ENCODE measurements around the gene ATXN7L1. TPM values are rescaled to one million over a fixed set of nuclear protein-coding genes. Genes with fewer than 3 reads are reported as not detected.
A peak's percentile ranks its signal among the peaks of the same experiment; 100 is the strongest.

ATXN7L1 gene
- polyA plus RNA-seq, 3 donors, result 8.0 to 10.5 (median 9.9) TPM

DNA sequence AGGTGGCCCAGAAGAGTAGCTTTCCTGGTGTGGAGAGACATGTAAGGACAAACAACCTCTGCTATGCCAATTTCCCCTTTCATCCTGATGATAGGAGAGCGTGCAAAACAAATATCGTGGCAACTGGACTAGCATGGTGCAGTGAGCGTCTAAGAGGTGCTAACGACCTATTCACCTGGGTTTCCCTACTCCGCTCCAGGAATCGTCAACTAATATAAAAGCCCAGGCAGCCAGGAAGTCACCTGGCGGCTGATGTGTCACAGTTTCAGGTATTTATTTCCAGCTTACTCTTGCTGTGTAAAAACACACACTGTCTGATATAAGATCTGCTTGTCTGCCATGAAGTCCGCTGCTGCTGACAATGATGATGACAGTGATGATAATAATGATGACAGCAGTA, 238.6 kb downstream of the ATXN7L1 start:
- no peak for DNase-seq (ENCODE audit: low read depth in 3 of 3, low spot score in 2 of 3)

DNA sequence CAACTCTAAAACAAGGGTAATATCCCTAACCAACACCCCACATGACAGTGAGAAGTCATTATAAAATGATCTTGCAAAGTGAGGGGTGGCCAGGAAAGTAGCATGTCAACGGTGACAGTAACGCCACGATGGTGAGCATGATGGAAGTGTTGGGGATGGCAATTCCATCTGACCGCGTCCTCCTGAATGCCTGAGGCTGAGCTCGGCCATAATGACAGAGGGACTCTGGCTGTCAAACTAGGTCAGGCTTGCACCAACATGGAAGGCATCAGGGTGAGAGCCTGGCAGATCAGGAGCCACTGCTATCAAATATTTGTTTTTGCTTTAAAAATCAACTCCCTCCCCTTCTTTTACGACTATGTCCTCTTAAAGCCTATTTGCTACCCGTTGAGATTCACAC, 239.4 kb downstream of the ATXN7L1 start:
- no peak for DNase-seq (ENCODE audit: low read depth in 3 of 3, low spot score in 2 of 3)

- DNase-seq (ENCODE audit: low read depth in 3 of 3, low spot score in 2 of 3), result no peak
Measured at GRCh38 chr7:105635197-105635596, 241.2 kb downstream of the ATXN7L1 start.

DNA sequence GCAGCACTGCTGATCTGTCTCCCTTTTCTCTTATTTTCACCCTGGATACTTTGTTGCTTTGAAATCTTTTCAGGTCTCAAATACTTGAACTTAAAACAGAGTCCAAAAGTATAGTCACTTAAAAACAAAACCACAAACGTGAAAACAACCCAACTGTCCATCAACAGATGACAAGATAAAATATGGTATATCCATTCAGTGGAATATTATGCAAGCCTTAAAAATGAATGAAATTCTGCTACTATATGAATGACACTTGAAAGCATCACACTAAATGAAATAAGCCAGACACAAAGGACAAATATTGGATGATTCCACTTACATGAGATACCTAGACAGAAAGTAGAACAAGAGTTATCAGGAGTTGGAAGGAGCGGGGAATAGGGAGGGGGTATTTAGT, 250.4 kb downstream of the ATXN7L1 start:
- no peak for DNase-seq (ENCODE audit: low read depth in 3 of 3, low spot score in 2 of 3)

DNA sequence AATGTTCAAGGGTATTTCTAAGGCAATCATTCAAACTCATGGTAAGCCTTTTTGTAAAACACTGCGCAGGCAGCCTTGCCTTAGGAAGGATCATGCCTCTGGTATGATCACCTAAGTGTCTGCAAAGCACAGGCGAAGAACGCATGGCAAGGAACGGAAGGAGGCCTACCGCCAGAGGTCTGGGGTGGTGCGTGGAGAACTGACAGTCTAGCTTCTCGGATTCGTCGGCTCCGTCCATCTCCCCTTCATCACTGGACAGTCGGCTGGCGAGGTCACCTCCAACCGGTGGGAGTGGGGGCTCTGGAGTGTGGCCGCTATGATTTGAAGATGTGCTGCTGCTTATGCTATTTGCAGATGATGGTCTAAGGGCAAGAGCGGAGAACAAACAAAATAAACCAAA, 252.5 kb downstream of the ATXN7L1 start:
- DNase-seq (ENCODE audit: low read depth in 3 of 3, low spot score in 2 of 3), result no peak

DNA sequence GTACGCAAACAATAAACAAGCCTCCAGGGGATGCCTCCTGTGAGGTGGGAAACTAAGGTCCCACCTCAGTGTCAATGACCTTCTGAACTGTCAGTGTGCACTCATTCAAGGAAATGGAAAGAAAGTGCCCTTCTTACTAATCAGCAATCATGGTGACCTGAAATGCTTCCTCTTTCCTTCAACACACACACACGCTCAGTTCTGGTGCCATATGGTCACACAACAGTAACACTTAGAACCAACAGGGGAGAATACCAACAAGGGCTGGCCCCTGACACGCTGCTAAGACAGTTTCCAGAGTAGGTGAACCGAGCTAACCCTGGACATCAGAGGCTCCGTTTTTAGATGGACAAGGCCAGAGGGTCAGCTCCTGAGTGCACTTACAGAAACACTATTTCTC, 253.0 kb downstream of the ATXN7L1 start:
- DNase-seq (ENCODE audit: low read depth in 3 of 3, low spot score in 2 of 3), result no peak

GRCh38 chr7:105622106-105622731, 254.2 kb downstream of the ATXN7L1 start:
- DNase-seq (ENCODE audit: low read depth in 3 of 3, low spot score in 2 of 3), result no peak

DNA sequence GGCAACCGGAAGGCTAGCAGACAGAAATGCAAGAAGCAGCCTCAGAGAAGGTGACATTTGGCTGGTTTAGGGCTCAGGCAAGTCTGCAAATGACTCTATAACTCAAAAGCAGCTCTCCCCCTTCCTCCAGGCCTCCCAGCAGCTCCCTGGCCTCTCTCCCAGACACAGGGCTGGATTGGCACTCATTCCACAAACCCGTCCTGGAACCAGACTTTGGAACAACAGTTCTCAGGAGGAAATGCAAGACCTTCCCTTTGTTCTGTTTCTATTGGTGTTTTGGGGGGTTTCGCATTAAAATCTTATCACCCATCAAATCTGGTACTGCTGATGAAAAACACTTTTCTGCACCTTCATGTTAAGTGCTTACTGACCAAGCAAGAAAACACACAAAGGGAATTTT, 254.8 kb downstream of the ATXN7L1 start:
- DNase-seq (ENCODE audit: low read depth in 3 of 3, low spot score in 2 of 3), result no peak

DNA sequence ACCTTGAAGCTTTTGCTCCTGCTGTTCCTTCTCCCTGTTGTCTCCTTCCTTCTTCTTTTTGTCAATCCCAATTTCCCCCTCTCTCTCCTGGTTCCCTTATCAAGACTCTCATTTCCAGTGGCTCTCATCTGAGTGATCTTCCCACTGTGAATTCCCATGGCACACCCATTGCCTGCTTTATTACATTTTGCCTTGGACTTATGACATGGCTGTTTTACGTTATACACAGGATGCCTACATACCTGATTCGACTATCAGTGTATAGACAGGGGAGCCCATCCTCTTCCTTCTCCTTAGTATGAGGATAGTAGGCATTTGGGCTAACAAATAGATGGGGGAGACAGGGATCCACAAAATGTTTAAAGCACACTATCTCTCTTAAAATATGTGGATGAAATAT, 255.2 kb downstream of the ATXN7L1 start:
- no peak for DNase-seq (ENCODE audit: low read depth in 3 of 3, low spot score in 2 of 3)

GRCh38 chr7:105619590-105619989, 256.8 kb downstream of the ATXN7L1 start:
- no peak for DNase-seq (ENCODE audit: low read depth in 3 of 3, low spot score in 2 of 3)

DNA sequence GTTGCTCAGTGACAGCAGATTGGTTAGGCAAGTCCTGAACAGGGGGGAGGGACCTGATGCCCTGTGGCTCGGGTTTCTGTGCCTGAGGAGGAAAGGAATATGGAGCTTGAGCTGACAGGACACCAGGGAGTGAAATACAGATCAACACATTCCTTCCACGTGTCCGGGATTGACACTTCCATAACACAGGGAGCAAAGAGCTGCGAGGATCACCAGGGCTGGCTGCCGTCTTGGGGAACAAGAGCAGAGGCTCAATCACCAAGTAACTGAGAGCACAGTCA, 258.4 kb downstream of the ATXN7L1 start:
- peak in 1 of 3 donors; percentile 17 for DNase-seq (ENCODE audit: low read depth in 3 of 3, low spot score in 2 of 3)

GRCh38 chr7:105617280-105618015, 259.0 kb downstream of the ATXN7L1 start:
- peak in 1 of 3 donors; percentile 23 for DNase-seq (ENCODE audit: low read depth in 3 of 3, low spot score in 2 of 3)

DNA sequence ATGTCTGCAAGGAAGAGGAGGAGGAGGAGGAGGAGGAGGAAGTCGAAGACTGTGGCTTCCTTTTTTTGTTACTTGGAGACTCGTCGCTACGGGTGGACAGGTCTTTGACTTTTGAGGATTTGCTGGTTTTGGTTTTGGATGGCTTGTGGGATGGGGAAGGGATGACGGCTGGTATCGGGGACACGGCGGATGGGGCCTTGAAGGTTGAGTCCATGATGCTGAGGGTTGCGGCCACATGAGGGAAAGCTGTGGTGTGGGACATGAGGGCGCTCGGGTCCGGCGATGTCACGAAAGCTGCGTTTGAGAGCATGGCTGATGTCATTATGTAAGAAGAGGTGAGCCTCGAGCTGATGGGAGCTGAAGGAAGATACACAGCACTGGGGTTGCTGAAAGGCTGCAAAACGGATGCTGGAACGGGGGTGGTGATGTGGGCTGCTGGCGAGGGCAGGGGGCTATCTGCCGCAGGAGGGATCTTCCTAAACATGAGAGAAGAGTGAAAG, 262.0 kb downstream of the ATXN7L1 start:
- DNase-seq (ENCODE audit: low read depth in 3 of 3, low spot score in 2 of 3), result no peak

DNA sequence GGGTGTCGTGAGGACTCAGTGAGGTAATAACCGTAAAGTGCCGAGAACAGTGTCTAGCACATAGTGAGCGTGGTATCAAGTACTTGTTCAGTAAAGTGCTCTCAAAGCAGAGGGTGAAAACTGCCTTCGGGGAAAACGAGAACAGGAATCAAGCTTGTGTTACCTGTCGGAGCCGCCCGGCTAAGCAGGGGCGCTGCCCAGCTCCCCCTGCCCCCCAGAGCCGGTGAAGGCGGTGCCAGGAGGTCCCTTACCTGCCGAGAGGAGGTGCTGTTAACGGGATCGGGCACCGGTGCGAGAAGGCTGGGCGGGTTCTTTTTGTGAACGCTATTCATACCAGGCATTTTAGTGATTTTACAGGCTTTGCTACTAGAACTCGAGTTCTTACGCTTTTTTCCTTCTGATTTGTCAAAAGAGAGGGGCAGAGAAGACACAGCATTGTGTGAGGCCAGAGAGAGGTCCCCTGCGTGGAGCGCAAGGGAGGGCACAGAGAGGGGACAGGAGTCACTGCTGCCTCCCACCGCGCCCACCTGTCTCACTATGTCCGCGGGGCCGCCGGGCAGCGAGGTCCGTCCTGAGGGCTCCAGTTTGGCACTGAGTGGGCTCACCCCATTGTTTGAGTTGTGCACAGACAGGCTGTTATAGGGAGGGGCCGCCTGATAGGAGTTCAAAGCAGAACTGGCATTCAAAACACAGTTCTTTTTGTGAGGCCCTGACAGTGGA, 262.6 kb downstream of the ATXN7L1 start:
- DNase-seq (ENCODE audit: low read depth in 3 of 3, low spot score in 2 of 3), result no peak

- DNase-seq (ENCODE audit: low read depth in 3 of 3, low spot score in 2 of 3), result no peak
Measured at GRCh38 chr7:105612806-105613205, 263.6 kb downstream of the ATXN7L1 start.

DNA sequence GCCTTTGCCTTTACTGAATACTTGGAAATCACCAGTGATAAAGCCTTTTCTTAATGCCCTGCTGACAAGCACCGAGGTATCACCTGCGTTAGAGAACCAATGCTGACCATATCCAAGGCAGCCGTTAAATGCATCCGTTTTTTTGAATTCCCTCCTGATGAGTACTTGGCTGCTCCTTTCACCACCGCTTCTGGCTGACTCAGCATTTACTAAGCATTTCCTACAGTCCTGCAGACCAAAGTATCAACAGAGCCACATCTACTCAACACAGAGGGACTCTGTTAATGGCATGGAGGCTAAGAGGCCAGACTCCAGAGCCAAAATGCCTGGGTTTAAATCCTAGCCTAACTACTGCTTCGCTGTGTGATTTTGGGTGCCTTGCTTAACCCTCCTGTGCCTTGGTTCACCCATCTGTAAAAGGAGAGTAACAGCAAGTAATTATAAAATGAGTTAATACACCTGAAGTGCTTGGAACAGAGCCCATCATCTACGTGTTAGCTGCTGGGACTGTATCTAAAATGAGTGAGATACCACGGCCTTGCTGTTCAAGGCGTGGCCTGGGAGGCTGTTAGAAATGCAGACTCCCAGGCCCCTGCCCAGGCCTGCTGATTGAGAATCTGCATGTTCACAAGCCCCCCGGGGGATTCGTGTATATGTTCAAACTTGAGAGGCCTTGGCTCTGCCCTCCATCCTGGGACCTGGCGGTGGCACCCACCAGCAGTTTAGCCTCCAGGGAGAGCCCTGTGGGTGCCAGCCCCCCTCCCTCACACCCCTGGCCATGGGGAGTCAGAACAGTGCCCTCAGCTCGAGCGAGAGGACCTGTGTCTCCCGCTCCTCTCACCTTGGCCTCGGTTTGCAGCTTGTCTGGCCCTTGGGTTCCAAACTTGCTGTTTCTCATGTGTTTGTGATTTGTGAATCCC, 264.3 kb downstream of the ATXN7L1 start:
- no peak for DNase-seq (ENCODE audit: low read depth in 3 of 3, low spot score in 2 of 3)

- DNase-seq (ENCODE audit: low read depth in 3 of 3, low spot score in 2 of 3), result no peak
Measured at GRCh38 chr7:105610165-105610930, 266.1 kb downstream of the ATXN7L1 start.

GRCh38 chr7:105602325-105603305, 273.8 kb downstream of the ATXN7L1 start:
- no peak for DNase-seq (ENCODE audit: low read depth in 3 of 3, low spot score in 2 of 3)

All from right renal cortex interstitium (tissue), 3 donors.